NCI-H2196 treated with DMSO at 0.1 percent for 48 hours (cell line): ENCODE measurements around the gene PIAS3.
"Not testable (repeated sequence)": the region's sequence is repeated elsewhere in the genome, so short reads cannot be mapped to it uniquely, and the experiment has no call there.

Experiments
- DNase-seq: peaks from one replicate; lab custom pipeline; 2025; ENCODE audit not compliant: unreplicated experiment; lab: John Stamatoyannopoulos, UW

PIAS3 gene

GRCh38 chr1:145877923-145878486 is 19.1 kb upstream of the PIAS3 start:
- no peak for DNase-seq

GRCh38 chr1:145874646-145875045 is 15.8 kb upstream of the PIAS3 start:
- DNase-seq = no peak

GRCh38 chr1:145871994-145872924 is 13.4 kb upstream of the PIAS3 start:
- no peak for DNase-seq

GRCh38 chr1:145868232-145868631 is 9.4 kb upstream of the PIAS3 start:
- no peak for DNase-seq

GRCh38 chr1:145863282-145864018 is 4.6 kb upstream of the PIAS3 start:
- DNase-seq = no peak

- peak; percentile 77 for DNase-seq
These were observed 676 bp upstream of the PIAS3 start for GRCh38 chr1:145859491-145860023.

- peak; percentile 21 for DNase-seq
These were observed 512 bp downstream of the PIAS3 start for GRCh38 chr1:145858238-145858900.

GRCh38 chr1:145857170-145857569 is 1.7 kb downstream of the PIAS3 start:
- no peak for DNase-seq

GRCh38 chr1:145855426-145855948 is 3.4 kb downstream of the PIAS3 start:
- DNase-seq = no peak

GRCh38 chr1:145849356-145850160 is 9.3 kb downstream of the PIAS3 start:
- DNase-seq = no peak

- no peak for DNase-seq
These were observed 11.1 kb downstream of the PIAS3 start for GRCh38 chr1:145847827-145848226.

- no peak for DNase-seq
These were observed 12.7 kb downstream of the PIAS3 start for GRCh38 chr1:145846201-145846612.

- peak; percentile 33 for DNase-seq
These were observed 13.2 kb downstream of the PIAS3 start, which contains the start of gene NUDT17 for GRCh38 chr1:145845514-145846161. TSS of gene NUDT17 (plus strand) at chr1:145845630. CDS start at chr1:145845641, 11 bp downstream.

GRCh38 chr1:145845144-145845513 is 13.8 kb downstream of the PIAS3 start:
- DNase-seq = no peak

- no peak for DNase-seq
These were observed 15.8 kb downstream of the PIAS3 start for GRCh38 chr1:145843031-145843430.

- DNase-seq = no peak
These were observed 21.2 kb downstream of the PIAS3 start for GRCh38 chr1:145837656-145838055.

- DNase-seq = not testable (repeated sequence)
These were observed 28.1 kb downstream of the PIAS3 start for GRCh38 chr1:145830810-145831209.

GRCh38 chr1:145828367-145829026 is 30.4 kb downstream of the PIAS3 start:
- no peak for DNase-seq

GRCh38 chr1:145827966-145828365 is 30.9 kb downstream of the PIAS3 start:
- no peak for DNase-seq
